Activated CD8-positive, alpha-beta memory T cell treated with anti-CD3 and anti-CD28 coated beads, Interleukin-2, amount 10 ng/mL, durations not matched to agents 7 days and 5 days (primary cell): ENCODE results near the gene FMNL2. TPM values are rescaled to one million over a fixed set of nuclear protein-coding genes. Genes with fewer than 3 reads are reported as not detected.

Experiments
- ATAC-seq: fragments of 150-1000 bp; cut with Tn5 transposase; one replicate; pipeline ENCODE4 v1.10.0; 2021; ENCODE audit warnings: moderate library complexity
- CTCF ChIA-PET: fragments of 350-600 bp; sonication (Branson Sonifier 250); formaldehyde crosslinking; loops from one replicate; lab custom pipeline; 2021; ENCODE audit warnings: antibody characterized with exemption; lab: Charles Lee
- DNase-seq: peaks from one replicate; pipeline ENCODE4 v3.0.0-alpha.2; 2020
- H3K27ac Mint-ChIP-seq: one replicate; pipeline ENCODE4 v1.8.0; 2021; ENCODE audit warnings: mild to moderate bottlenecking, mixed read lengths
- H3K27me3 Mint-ChIP-seq: one replicate; pipeline ENCODE4 v1.8.0; 2021; ENCODE audit warnings: mixed read lengths
- H3K36me3 Mint-ChIP-seq: one replicate; pipeline ENCODE4 v1.8.0; 2021; ENCODE audit warnings: mild to moderate bottlenecking, mixed read lengths
- H3K4me1 Mint-ChIP-seq: one replicate; pipeline ENCODE4 v1.8.0; 2021; ENCODE audit warnings: mixed read lengths
- H3K4me3 Mint-ChIP-seq: one replicate; pipeline ENCODE4 v1.8.0; 2021; ENCODE audit warnings: mild to moderate bottlenecking, moderate library complexity, mixed read lengths
- H3K9me3 Mint-ChIP-seq: one replicate; pipeline ENCODE4 v1.8.0; 2022; ENCODE audit warnings: low read depth, mixed read lengths
- total RNA-seq, 2 experiments: library from RNA; stranded (reverse); gene quantifications; one replicate each; pipeline ENCODE4 v1.2.3, GENCODE V29; 2021

Gene FMNL2
- total RNA-seq, 2 experiments from 2014 or later: 0.26 to 0.56 TPM

GRCh38 chr2:152623775-152624174 is 288.8 kb downstream of the FMNL2 start:
- H3K4me1 Mint-ChIP-seq: peaks cover under 1% of the 10 kb centered on the region
- no peaks in the 10 kb centered on the region for H3K36me3 Mint-ChIP-seq
- no peak overlapping the region for H3K4me3 Mint-ChIP-seq

GRCh38 chr2:152624805-152625204 is 289.8 kb downstream of the FMNL2 start:
- CTCF ChIA-PET: interaction anchor here (1.2 kb wide), 1 partner anchor 10 kb away, joined by 3 read pairs; no protein-coding TSS in a partner anchor

More at GRCh38 chr2:152623775-152624174, 288.8 kb downstream of the FMNL2 start:
- Mint-ChIP-seq H3K27ac (no peak overlapping the region), H3K9me3 (no peaks in the 10 kb centered on the region), H3K27me3 (peaks cover 34% of the 10 kb centered on the region)
- CTCF ChIA-PET: interaction anchor here (1.2 kb wide), 1 partner anchor 11 kb away, joined by 3 read pairs; no protein-coding TSS in a partner anchor
- DNase-seq: no peak
- ATAC-seq: no peak

GRCh38 chr2:152626911-152627339 is 292.0 kb downstream of the FMNL2 start:
- H3K27ac Mint-ChIP-seq: no peak overlapping the region
- H3K36me3 Mint-ChIP-seq: no peaks in the 10 kb centered on the region
- peaks cover 12% of the 10 kb centered on the region for H3K4me1 Mint-ChIP-seq
- CTCF ChIA-PET: interaction anchor here (2.3 kb wide), 1 partner anchor 9 kb away, joined by 11 read pairs; no protein-coding TSS in a partner anchor
- DNase-seq (no peak), ATAC-seq (no peak)
- H3K27me3 Mint-ChIP-seq: peaks cover 20% of the 10 kb centered on the region
- H3K9me3 Mint-ChIP-seq: no peaks in the 10 kb centered on the region
- H3K4me3 Mint-ChIP-seq: no peak overlapping the region

More at GRCh38 chr2:152624805-152625204, 289.8 kb downstream of the FMNL2 start:
- Mint-ChIP-seq H3K9me3 (no peaks in the 10 kb centered on the region), H3K4me1 (peaks cover 11% of the 10 kb centered on the region), H3K27me3 (peaks cover 34% of the 10 kb centered on the region), H3K36me3 (no peaks in the 10 kb centered on the region), H3K27ac (no peak overlapping the region), H3K4me3 (no peak overlapping the region)
- DNase-seq: no peak
- ATAC-seq: no peak

GRCh38 chr2:152627351-152627957 is 292.5 kb downstream of the FMNL2 start:
- Mint-ChIP-seq H3K9me3 (no peaks in the 10 kb centered on the region), H3K4me3 (no peak overlapping the region), H3K27ac (no peak overlapping the region), H3K36me3 (no peaks in the 10 kb centered on the region), H3K4me1 (peaks cover 12% of the 10 kb centered on the region), H3K27me3 (peaks cover 20% of the 10 kb centered on the region)
- no peak for DNase-seq
- ATAC-seq: no peak
- CTCF ChIA-PET: interaction anchor here (1.1 to 2.3 kb wide), 2 partner anchors 8 to 53 kb away, joined by 3 to 11 read pairs; no protein-coding TSS in a partner anchor

- no peaks in the 10 kb centered on the region for H3K36me3 Mint-ChIP-seq
- no peak overlapping the region for H3K4me3 Mint-ChIP-seq
- H3K9me3 Mint-ChIP-seq: no peaks in the 10 kb centered on the region
- peaks cover 20% of the 10 kb centered on the region for H3K27me3 Mint-ChIP-seq
- DNase-seq (no peak), ATAC-seq (peak; percentile 58)
- CTCF ChIA-PET: interaction anchor here (1.4 kb wide), 2 partner anchors 10 to 440 kb away, joined by 3 read pairs; no protein-coding TSS in a partner anchor
- H3K4me1 Mint-ChIP-seq: peaks cover 12% of the 10 kb centered on the region
- H3K27ac Mint-ChIP-seq: no peak overlapping the region
Observed at GRCh38 chr2:152629202-152629601, 294.2 kb downstream of the FMNL2 start.

- no peak overlapping the region for H3K27ac Mint-ChIP-seq
- H3K36me3 Mint-ChIP-seq: no peaks in the 10 kb centered on the region
- no peak for DNase-seq
- CTCF ChIA-PET: interaction anchor here (1.0 to 1.4 kb wide), 3 partner anchors 9 to 594 kb away, joined by 3 read pairs; no protein-coding TSS in a partner anchor
- H3K27me3 Mint-ChIP-seq: peaks cover 18% of the 10 kb centered on the region
- no peaks in the 10 kb centered on the region for H3K9me3 Mint-ChIP-seq
- ATAC-seq: no peak
- no peak overlapping the region for H3K4me3 Mint-ChIP-seq
- peaks cover 12% of the 10 kb centered on the region for H3K4me1 Mint-ChIP-seq
Observed at GRCh38 chr2:152630466-152630865, 295.5 kb downstream of the FMNL2 start.

GRCh38 chr2:152632736-152633135 is 297.8 kb downstream of the FMNL2 start:
- Mint-ChIP-seq H3K27me3 (peaks cover 13% of the 10 kb centered on the region), H3K36me3 (no peaks in the 10 kb centered on the region), H3K4me3 (no peak overlapping the region), H3K4me1 (peaks cover 12% of the 10 kb centered on the region), H3K9me3 (no peaks in the 10 kb centered on the region), H3K27ac (no peak overlapping the region)
- CTCF ChIA-PET: interaction anchor here (1.1 to 2.0 kb wide), 2 partner anchors 14 to 607 kb away, joined by 3 to 4 read pairs; no protein-coding TSS in a partner anchor
- no peak for ATAC-seq
- no peak for DNase-seq

GRCh38 chr2:152635635-152636298 is 300.8 kb downstream of the FMNL2 start:
- CTCF ChIA-PET: interaction anchor here (0.6 to 3.5 kb wide), 25 partner anchors 9 to 610 kb away, joined by 3 to 43 read pairs (median 4); partner anchors contain the start of gene STAM2
- Mint-ChIP-seq H3K27me3 (peaks cover 2% of the 10 kb centered on the region), H3K4me3 (no peak overlapping the region), H3K4me1 (no peaks in the 10 kb centered on the region), H3K27ac (no peak overlapping the region), H3K9me3 (no peaks in the 10 kb centered on the region), H3K36me3 (no peaks in the 10 kb centered on the region)
- DNase-seq: peak; percentile 72
- peak; percentile 76 for ATAC-seq

- Mint-ChIP-seq H3K9me3 (no peaks in the 10 kb centered on the region), H3K4me3 (no peak overlapping the region), H3K4me1 (no peaks in the 10 kb centered on the region), H3K36me3 (no peaks in the 10 kb centered on the region), H3K27ac (no peak overlapping the region), H3K27me3 (peaks cover 2% of the 10 kb centered on the region)
- ATAC-seq (no peak), DNase-seq (no peak)
- CTCF ChIA-PET: interaction anchor here (1.2 kb wide), 1 partner anchor 461 kb away, joined by 5 read pairs; the partner anchor contains the start of gene STAM2
Observed at GRCh38 chr2:152637251-152637650, 302.3 kb downstream of the FMNL2 start.

GRCh38 chr2:152638056-152638455 is 303.1 kb downstream of the FMNL2 start:
- Mint-ChIP-seq H3K36me3 (no peaks in the 10 kb centered on the region), H3K27me3 (peaks cover 2% of the 10 kb centered on the region), H3K9me3 (no peaks in the 10 kb centered on the region), H3K4me3 (no peak overlapping the region), H3K4me1 (no peaks in the 10 kb centered on the region), H3K27ac (no peak overlapping the region)
- DNase-seq (no peak), ATAC-seq (no peak)
- CTCF ChIA-PET: interaction anchor here (0.9 to 1.2 kb wide), 3 partner anchors 9 to 462 kb away, joined by 3 to 5 read pairs (median 3); partner anchors contain the start of gene STAM2

GRCh38 chr2:152638590-152638989 is 303.6 kb downstream of the FMNL2 start:
- CTCF ChIA-PET: interaction anchor here (0.9 to 1.2 kb wide), 2 partner anchors 9 to 25 kb away, joined by 3 read pairs; no protein-coding TSS in a partner anchor
- ATAC-seq: no peak
- DNase-seq: no peak
- no peaks in the 10 kb centered on the region for H3K4me1 Mint-ChIP-seq
- H3K27me3 Mint-ChIP-seq: peaks cover 2% of the 10 kb centered on the region
- no peak overlapping the region for H3K4me3 Mint-ChIP-seq
- no peak overlapping the region for H3K27ac Mint-ChIP-seq
- no peaks in the 10 kb centered on the region for H3K9me3 Mint-ChIP-seq
- no peaks in the 10 kb centered on the region for H3K36me3 Mint-ChIP-seq

GRCh38 chr2:152644189-152644873 is 309.4 kb downstream of the FMNL2 start:
- Mint-ChIP-seq H3K9me3 (no peaks in the 10 kb centered on the region), H3K4me1 (no peaks in the 10 kb centered on the region), H3K36me3 (no peaks in the 10 kb centered on the region), H3K27ac (no peak overlapping the region), H3K4me3 (no peak overlapping the region), H3K27me3 (no peaks in the 10 kb centered on the region)
- DNase-seq (no peak), ATAC-seq (no peak)
- CTCF ChIA-PET: interaction anchor here (5.5 kb wide), 1 partner anchor 9 kb away, joined by 43 read pairs; no protein-coding TSS in a partner anchor

GRCh38 chr2:152646264-152646663 is 311.3 kb downstream of the FMNL2 start:
- DNase-seq: no peak
- no peak overlapping the region for H3K27ac Mint-ChIP-seq
- no peaks in the 10 kb centered on the region for H3K4me1 Mint-ChIP-seq
- no peak for ATAC-seq
- peaks cover 3% of the 10 kb centered on the region for H3K36me3 Mint-ChIP-seq
- CTCF ChIA-PET: interaction anchor here (5.5 kb wide), 1 partner anchor 11 kb away, joined by 43 read pairs; no protein-coding TSS in a partner anchor
- no peaks in the 10 kb centered on the region for H3K27me3 Mint-ChIP-seq
- no peaks in the 10 kb centered on the region for H3K9me3 Mint-ChIP-seq
- H3K4me3 Mint-ChIP-seq: no peak overlapping the region
